A549 (cell line): ENCODE results near the gene DTX1.

Source experiments
- BHLHE40 ChIP-seq: IDR thresholded peaks from 2 replicates; pipeline ENCODE4 v1.6.1; 2012; ENCODE audit warnings: low read depth, low read length, inconsistent platforms
- CBX8 ChIP-seq: fragments of 200-600 bp; sonication (generic); IDR thresholded peaks from 2 replicates; pipeline ENCODE4 v1.6.1; 2016
- CTCF ChIP-seq: fragments of >200 bp; sonication (Bioruptor Twin); formaldehyde crosslinking; IDR thresholded peaks from 3 replicates; pipeline ENCODE4 v1.5.1; 2016
- HMGXB4 ChIP-seq: fragments of 250-450 bp; sonication (Bioruptor Pico); IDR thresholded peaks from 2 replicates; pipeline ENCODE4 v1.5.0; 2021; ENCODE audit warnings: mild to moderate bottlenecking, moderate library complexity, borderline replicate concordance
- JUN ChIP-seq, 2 experiments: fragments of >200 bp; sonication (Bioruptor Twin); formaldehyde crosslinking; IDR thresholded peaks; 2 replicates in 1 of 2; 3 replicates in 1 of 2; pipeline ENCODE4 v1.6.1; 2016 to 2017
- JUNB ChIP-seq: fragments of >200 bp; sonication (Bioruptor Twin); formaldehyde crosslinking; IDR thresholded peaks from 2 replicates; pipeline ENCODE4 v1.6.1; 2016
- POLR2A ChIP-seq: IDR thresholded peaks from 2 replicates; pipeline ENCODE4 v1.6.1; 2012; ENCODE audit warnings: mild to moderate bottlenecking, low read length
- RAD21 ChIP-seq, 2 experiments: fragments of >200 bp in 1 of 2; sonication (Bioruptor Twin) in 1 of 2; formaldehyde crosslinking in 1 of 2; IDR thresholded peaks in 1 of 2; conservative IDR thresholded peaks in 1 of 2; 2 replicates in 1 of 2; 3 replicates in 1 of 2; pipeline ENCODE4 v1.6.1; 2012 to 2018; ENCODE audit warnings: inconsistent platforms in 1 of 2
- RFX5 ChIP-seq: fragments of 450-650 bp; IDR thresholded peaks from 2 replicates; pipeline ENCODE4 v1.7.1; 2014; ENCODE audit warnings: antibody characterized with exemption, mild to moderate bottlenecking, moderate library complexity
- RNF2 ChIP-seq: fragments of 200-600 bp; sonication (generic); IDR thresholded peaks from 2 replicates; pipeline ENCODE4 v1.6.1; 2016; ENCODE audit warnings: low read depth, mild to moderate bottlenecking, antibody characterized with exemption, moderate library complexity, borderline replicate concordance

- TF ChIP-seq JUN (IDR thresholded peaks at IDR 0.05) (no peak), RFX5 (no peak), HMGXB4 (no peak), BHLHE40 (no peak), CTCF (no peak), RNF2 (no peak), CBX8 (no peak), JUNB (no peak), RAD21 (conservative IDR thresholded peaks at IDR 0.05 in 1 of 2, IDR thresholded peaks at IDR 0.05 in 1 of 2) (no peak), POLR2A (no peak)
These were observed 8.8 kb downstream of the DTX1 start for GRCh38 chr12:113065126-113066007.
